K562 (cell line): ENCODE data around the gene HOXA2.

Source experiments
- FOXA3 ChIP-seq, 2 experiments: fragments of 450-650 bp in 1 of 2; sonication (generic) in 1 of 2; formaldehyde crosslinking; IDR thresholded peaks in 1 of 2; conservative IDR thresholded peaks in 1 of 2; 2 replicates each; pipeline versions ENCODE4 v1.4.0 to v1.8.0; 2020 to 2022; ENCODE audit warnings: mild to moderate bottlenecking in 2 of 2, missing genetic modification reagents in 1 of 2
- FOXJ3 ChIP-seq: sonication (generic); formaldehyde crosslinking; IDR thresholded peaks from 2 replicates; pipeline ENCODE4 v1.4.0; 2020; ENCODE audit warnings: mild to moderate bottlenecking, missing genetic modification reagents
- ZNF316 ChIP-seq: fragments of 450-650 bp; IDR thresholded peaks from 2 replicates; pipeline ENCODE4 v1.6.1; 2016
- TF ChIP-seq, protein P1 (sequence below): sonication (generic); formaldehyde crosslinking; IDR thresholded peaks from 2 replicates; pipeline ENCODE4 v1.4.0; 2020; ENCODE audit warnings: mild to moderate bottlenecking, missing genetic modification reagents
- TF ChIP-seq, protein P2 (sequence below), 3 experiments: IDR thresholded peaks in 2 of 3; conservative IDR thresholded peaks in 1 of 3; 2 replicates each; pipeline ENCODE4 v1.5.1; 2011 to 2012; ENCODE audit warnings: low read length in 3 of 3, mild to moderate bottlenecking in 3 of 3, control low read depth in 2 of 3, improper control_type of control experiment in 1 of 3, inconsistent platforms in 1 of 3, low read depth in 1 of 3, mixed read lengths in 1 of 3, moderate library complexity in 1 of 3; ENCODE audit not compliant: insufficient read depth in 2 of 3
- TF ChIP-seq, protein P3 (sequence below), 2 experiments: IDR thresholded peaks in 1 of 2; conservative IDR thresholded peaks in 1 of 2; 2 replicates each; pipeline ENCODE4 v1.6.1; 2016; ENCODE audit warnings: low read depth in 2 of 2, mild to moderate bottlenecking in 1 of 2, missing compliant biosample characterization in 1 of 2, missing genetic modification characterization in 1 of 2, moderate library complexity in 1 of 2
- TF ChIP-seq, protein P4 (sequence below): fragments of 250-450 bp; sonication (Bioruptor Pico); IDR thresholded peaks from 2 replicates; pipeline ENCODE4 v1.8.0; 2021; ENCODE audit warnings: borderline replicate concordance, mild to moderate bottlenecking, moderate library complexity; ENCODE audit not compliant: poor library complexity, severe bottlenecking
- TF ChIP-seq, protein P5 (sequence below): sonication (generic); formaldehyde crosslinking; IDR thresholded peaks from 2 replicates; pipeline ENCODE4 v1.5.0; 2020; ENCODE audit warnings: missing genetic modification reagents

DNA sequence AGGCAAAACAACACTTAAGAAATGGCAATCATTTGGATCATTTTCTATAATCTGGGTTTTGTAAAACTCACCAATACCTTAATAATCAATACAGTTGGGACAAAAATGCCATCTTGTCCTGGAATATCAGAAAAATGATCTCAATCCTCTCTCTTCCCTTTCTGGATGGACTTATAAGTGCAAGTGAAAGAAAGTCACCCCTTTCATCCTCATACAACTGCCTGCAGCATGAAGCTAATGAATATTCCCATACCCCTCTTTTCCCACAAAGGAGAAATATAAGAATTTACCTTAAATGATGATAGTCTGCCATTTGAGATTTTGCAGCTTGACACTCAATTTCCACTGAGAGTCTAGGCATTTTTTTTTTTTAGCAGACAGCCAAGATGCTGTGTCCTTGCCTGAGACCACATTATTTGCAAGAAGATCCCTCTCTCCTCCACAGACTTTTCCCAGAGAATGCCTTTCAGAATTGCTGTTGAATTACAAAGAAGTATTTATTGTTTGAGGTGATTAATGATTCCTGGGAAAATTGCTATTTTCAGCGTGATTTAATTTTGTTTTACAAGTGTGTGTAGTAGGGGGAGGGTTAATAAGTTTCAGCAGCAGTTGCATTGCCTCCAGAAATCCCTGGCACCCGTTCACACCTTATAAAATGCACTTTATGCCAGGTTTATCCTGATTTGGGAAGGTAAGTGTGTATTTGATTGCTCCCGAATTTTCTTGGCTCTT lies 24.3 kb upstream of the HOXA2 start:
- TF ChIP-seq, protein P1, sequence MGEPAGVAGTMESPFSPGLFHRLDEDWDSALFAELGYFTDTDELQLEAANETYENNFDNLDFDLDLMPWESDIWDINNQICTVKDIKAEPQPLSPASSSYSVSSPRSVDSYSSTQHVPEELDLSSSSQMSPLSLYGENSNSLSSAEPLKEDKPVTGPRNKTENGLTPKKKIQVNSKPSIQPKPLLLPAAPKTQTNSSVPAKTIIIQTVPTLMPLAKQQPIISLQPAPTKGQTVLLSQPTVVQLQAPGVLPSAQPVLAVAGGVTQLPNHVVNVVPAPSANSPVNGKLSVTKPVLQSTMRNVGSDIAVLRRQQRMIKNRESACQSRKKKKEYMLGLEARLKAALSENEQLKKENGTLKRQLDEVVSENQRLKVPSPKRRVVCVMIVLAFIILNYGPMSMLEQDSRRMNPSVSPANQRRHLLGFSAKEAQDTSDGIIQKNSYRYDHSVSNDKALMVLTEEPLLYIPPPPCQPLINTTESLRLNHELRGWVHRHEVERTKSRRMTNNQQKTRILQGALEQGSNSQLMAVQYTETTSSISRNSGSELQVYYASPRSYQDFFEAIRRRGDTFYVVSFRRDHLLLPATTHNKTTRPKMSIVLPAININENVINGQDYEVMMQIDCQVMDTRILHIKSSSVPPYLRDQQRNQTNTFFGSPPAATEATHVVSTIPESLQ (CRISPR knock-in tag), result no peak
- TF ChIP-seq, protein P2, sequence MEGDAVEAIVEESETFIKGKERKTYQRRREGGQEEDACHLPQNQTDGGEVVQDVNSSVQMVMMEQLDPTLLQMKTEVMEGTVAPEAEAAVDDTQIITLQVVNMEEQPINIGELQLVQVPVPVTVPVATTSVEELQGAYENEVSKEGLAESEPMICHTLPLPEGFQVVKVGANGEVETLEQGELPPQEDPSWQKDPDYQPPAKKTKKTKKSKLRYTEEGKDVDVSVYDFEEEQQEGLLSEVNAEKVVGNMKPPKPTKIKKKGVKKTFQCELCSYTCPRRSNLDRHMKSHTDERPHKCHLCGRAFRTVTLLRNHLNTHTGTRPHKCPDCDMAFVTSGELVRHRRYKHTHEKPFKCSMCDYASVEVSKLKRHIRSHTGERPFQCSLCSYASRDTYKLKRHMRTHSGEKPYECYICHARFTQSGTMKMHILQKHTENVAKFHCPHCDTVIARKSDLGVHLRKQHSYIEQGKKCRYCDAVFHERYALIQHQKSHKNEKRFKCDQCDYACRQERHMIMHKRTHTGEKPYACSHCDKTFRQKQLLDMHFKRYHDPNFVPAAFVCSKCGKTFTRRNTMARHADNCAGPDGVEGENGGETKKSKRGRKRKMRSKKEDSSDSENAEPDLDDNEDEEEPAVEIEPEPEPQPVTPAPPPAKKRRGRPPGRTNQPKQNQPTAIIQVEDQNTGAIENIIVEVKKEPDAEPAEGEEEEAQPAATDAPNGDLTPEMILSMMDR (IDR thresholded peaks at IDR 0.05 in 2 of 3, conservative IDR thresholded peaks at IDR 0.05 in 1 of 3; ENCODE audit: insufficient read depth in 2 of 3, low read depth in 1 of 3, low read length in 3 of 3), result no peak
- TF ChIP-seq ZNF316 (no peak), FOXJ3 (CRISPR knock-in tag) (no peak), FOXA3 (CRISPR knock-in tag; conservative IDR thresholded peaks at IDR 0.05 in 1 of 2, IDR thresholded peaks at IDR 0.05 in 1 of 2) (no peak)
- TF ChIP-seq, protein P3, sequence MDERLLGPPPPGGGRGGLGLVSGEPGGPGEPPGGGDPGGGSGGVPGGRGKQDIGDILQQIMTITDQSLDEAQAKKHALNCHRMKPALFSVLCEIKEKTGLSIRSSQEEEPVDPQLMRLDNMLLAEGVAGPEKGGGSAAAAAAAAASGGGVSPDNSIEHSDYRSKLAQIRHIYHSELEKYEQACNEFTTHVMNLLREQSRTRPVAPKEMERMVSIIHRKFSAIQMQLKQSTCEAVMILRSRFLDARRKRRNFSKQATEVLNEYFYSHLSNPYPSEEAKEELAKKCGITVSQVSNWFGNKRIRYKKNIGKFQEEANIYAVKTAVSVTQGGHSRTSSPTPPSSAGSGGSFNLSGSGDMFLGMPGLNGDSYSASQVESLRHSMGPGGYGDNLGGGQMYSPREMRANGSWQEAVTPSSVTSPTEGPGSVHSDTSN (CRISPR knock-in tag; IDR thresholded peaks at IDR 0.05; ENCODE audit: low read depth), result no peak
- TF ChIP-seq, protein P3 (tag; conservative IDR thresholded peaks at IDR 0.05; ENCODE audit: low read depth), result no peak
- TF ChIP-seq, protein P4, sequence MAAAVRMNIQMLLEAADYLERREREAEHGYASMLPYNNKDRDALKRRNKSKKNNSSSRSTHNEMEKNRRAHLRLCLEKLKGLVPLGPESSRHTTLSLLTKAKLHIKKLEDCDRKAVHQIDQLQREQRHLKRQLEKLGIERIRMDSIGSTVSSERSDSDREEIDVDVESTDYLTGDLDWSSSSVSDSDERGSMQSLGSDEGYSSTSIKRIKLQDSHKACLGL (CRISPR knock-in tag), result no peak
- TF ChIP-seq, protein P5, sequence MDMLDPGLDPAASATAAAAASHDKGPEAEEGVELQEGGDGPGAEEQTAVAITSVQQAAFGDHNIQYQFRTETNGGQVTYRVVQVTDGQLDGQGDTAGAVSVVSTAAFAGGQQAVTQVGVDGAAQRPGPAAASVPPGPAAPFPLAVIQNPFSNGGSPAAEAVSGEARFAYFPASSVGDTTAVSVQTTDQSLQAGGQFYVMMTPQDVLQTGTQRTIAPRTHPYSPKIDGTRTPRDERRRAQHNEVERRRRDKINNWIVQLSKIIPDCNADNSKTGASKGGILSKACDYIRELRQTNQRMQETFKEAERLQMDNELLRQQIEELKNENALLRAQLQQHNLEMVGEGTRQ (CRISPR knock-in tag), result no peak
